Psoas muscle (tissue), 8 donors: ENCODE results near the gene SURF6. TPM values are rescaled to one million over a fixed set of nuclear protein-coding genes. Genes with fewer than 3 reads are reported as not detected.
"Not testable (repeated sequence)": the region's sequence is repeated elsewhere in the genome, so short reads cannot be mapped to it uniquely, and the experiment has no call there.

ENCODE experiments used
- ATAC-seq, 4 donors: fragments of 200-7000 bp; cut with Tn5 transposase; one replicate each; pipeline ENCODE4 v1.9.1; 2020; ENCODE audit warnings: moderate library complexity in 3 of 4, mild to moderate bottlenecking in 2 of 4
- DNase-seq, 2 donors: peaks; one replicate each; pipeline ENCODE4 v3.0.0-alpha.2; 2020
- H3K27ac ChIP-seq: fragments of 200-600 bp; one replicate; pipeline ENCODE4 v1.8.0; 2022
- H3K27me3 ChIP-seq, 3 donors: fragments of 200-600 bp in 1 of 3; one replicate each; pipeline versions ENCODE4 v1.6.1 to v1.8.0; 2013 to 2022; ENCODE audit warnings: low read length in 2 of 3, mild to moderate bottlenecking in 2 of 3, moderate library complexity in 1 of 3; ENCODE audit not compliant: insufficient read depth in 3 of 3
- H3K36me3 ChIP-seq, 2 donors: fragments of 200-600 bp in 1 of 2; one replicate each; pipeline versions ENCODE4 v1.6.1 to v1.8.0; 2013 to 2022; ENCODE audit warnings: low read depth in 1 of 2, mild to moderate bottlenecking in 1 of 2, moderate library complexity in 1 of 2; ENCODE audit not compliant: insufficient read depth in 1 of 2
- H3K4me1 ChIP-seq: fragments of 200-600 bp; one replicate; pipeline ENCODE4 v1.8.0; 2022
- H3K4me3 ChIP-seq: fragments of 200-600 bp; one replicate; pipeline ENCODE4 v1.8.0; 2022; ENCODE audit warnings: mild to moderate bottlenecking
- H3K9me3 ChIP-seq: fragments of 200-600 bp; one replicate; pipeline ENCODE4 v1.8.0; 2022
- WGBS, 3 donors: extraction: QIAGEN DNeasy Blood & Tissue Kit; methylation state at CpG; one replicate each; pipeline versions ENCODE4 v1.1.6 to v1.1.7; 2013; 5-methylcytosine and 5-hydroxymethylcytosine counted together
- intact Hi-C, 2 donors: fragments of 100-400 bp; cut with DNase I; formaldehyde crosslinking; loops; one replicate each; pipeline versions ENCODE4 v1.11.0 to v1.14.2; 2022
- polyA plus RNA-seq, 3 donors: library from polyadenylated mRNA; stranded (reverse); fragments of 200-250 nt; gene quantifications; one replicate each; pipeline ENCODE4 v1.2.3, GENCODE V29; 2013
- total RNA-seq, 4 donors: library from RNA; stranded (reverse); fragmentation: NEBNext Ultra II Directional in 2 of 4; extraction: Animal tissue kit (Norgen Biotek cat#: 25700) in 2 of 4; gene quantifications; one replicate each; pipeline versions ENCODE4 v1.2.1 to v1.2.4, GENCODE V29; 2021 to 2023
- TF ChIP-seq, protein P1 (sequence below): fragments of 200-600 bp; IDR thresholded peaks from one replicate; pipeline ENCODE4 v1.8.0; 2022; ENCODE audit warnings: antibody characterized with exemption
- donor health status: healthy with polysubstance abuse.
- donor health status: DM: no; HTN: no; CAD: no; lungs with moderate emphysema.
- donor health status: Bipolar disorder and iron deficiency.
- donor health status: healthy.
- donor health status: DM: yes; HTN: yes; CAD: no.
- donor health status: DM: no; HTN: no; CAD: no.
- donor health status: DM: no; HTN: no; CAD: no.
- donor health status: DM: yes; HTN: yes; CAD: no.

Gene SURF6
- total and polyA plus RNA-seq, 7 donors, result 11.4 to 43.0 (median 27.3) TPM

DNA sequence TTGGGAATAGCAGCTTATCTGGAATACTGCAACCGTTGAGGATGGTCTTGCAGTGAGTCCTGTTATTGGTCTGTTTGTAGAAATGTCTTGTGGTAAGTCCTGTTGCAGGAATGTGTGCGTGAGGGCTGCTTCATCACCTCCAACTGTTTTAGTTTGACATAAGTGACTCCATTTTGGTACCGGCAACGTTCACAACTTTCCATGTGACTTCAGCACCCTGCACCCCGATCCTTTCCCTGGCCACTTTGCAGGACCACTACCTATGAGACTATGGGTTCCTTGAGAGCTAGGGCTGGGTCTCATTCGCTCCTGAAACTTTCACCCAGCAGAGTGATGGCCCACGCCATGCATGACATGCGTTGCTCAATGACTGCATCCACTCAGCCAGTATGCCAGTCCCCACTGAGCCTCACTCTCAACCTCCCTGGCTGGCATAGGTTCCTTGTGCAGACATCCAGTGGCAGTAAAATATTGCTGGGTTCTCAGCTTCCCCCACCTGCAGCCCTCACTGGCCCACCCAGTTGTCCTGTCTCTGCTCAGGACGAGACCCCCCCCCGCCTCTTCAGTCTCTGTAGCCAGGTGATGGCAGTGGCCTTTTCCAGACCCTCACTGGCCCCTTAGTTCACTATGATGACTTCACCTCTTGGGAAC lies 8.0 kb downstream of the SURF6 start:
- no peak overlapping the region for H3K27ac ChIP-seq
- peaks cover 3 to 36% of the 10 kb centered on the region in 2 donors for H3K36me3 ChIP-seq
- WGBS, 3 donors, result 84 to 87% (median 86%) methylated on average over 10 of the region's 10 CpGs
- H3K27me3 ChIP-seq, result no peaks in the 10 kb centered on the region
- H3K4me1 ChIP-seq, result no peaks in the 10 kb centered on the region
- ATAC-seq (peak in 1 of 4 donors; percentile 22), DNase-seq (peak in 1 of 2 donors; percentile 34)
- no peak overlapping the region for H3K4me3 ChIP-seq
- TF ChIP-seq, protein P1, sequence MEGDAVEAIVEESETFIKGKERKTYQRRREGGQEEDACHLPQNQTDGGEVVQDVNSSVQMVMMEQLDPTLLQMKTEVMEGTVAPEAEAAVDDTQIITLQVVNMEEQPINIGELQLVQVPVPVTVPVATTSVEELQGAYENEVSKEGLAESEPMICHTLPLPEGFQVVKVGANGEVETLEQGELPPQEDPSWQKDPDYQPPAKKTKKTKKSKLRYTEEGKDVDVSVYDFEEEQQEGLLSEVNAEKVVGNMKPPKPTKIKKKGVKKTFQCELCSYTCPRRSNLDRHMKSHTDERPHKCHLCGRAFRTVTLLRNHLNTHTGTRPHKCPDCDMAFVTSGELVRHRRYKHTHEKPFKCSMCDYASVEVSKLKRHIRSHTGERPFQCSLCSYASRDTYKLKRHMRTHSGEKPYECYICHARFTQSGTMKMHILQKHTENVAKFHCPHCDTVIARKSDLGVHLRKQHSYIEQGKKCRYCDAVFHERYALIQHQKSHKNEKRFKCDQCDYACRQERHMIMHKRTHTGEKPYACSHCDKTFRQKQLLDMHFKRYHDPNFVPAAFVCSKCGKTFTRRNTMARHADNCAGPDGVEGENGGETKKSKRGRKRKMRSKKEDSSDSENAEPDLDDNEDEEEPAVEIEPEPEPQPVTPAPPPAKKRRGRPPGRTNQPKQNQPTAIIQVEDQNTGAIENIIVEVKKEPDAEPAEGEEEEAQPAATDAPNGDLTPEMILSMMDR, result no peak
- intact Hi-C loops, result no loop called here
- no peaks in the 10 kb centered on the region for H3K9me3 ChIP-seq

- ATAC-seq, result not testable (repeated sequence)
- 84 to 88% (median 88%) methylated on average over 6 of the region's 6 CpGs for WGBS, 3 donors
Observed at GRCh38 chr9:133327021-133327420, 9.0 kb downstream of the SURF6 start.

GRCh38 chr9:133323991-133324703 lies 11.8 kb downstream of the SURF6 start:
- intact Hi-C loops, result no loop called here
- ATAC-seq (no peak), DNase-seq (no peak)
- Histone ChIP-seq H3K27me3 (no peaks in the 10 kb centered on the region), H3K4me3 (no peak overlapping the region), H3K27ac (no peak overlapping the region), H3K9me3 (no peaks in the 10 kb centered on the region), H3K36me3 (no peaks in the 10 kb centered on the region), H3K4me1 (no peaks in the 10 kb centered on the region)
- 81 to 87% (median 85%) methylated on average over 13 of the region's 13 CpGs for WGBS, 3 donors
- TF ChIP-seq, protein P1, result no peak

More at GRCh38 chr9:133327021-133327420, 9.0 kb downstream of the SURF6 start:
- intact Hi-C loops, H3K4me1 ChIP-seq, DNase-seq, H3K27ac ChIP-seq, H3K4me3 ChIP-seq, H3K9me3 ChIP-seq, H3K27me3 ChIP-seq: not testable (repeated sequence)
- peaks cover 0 to 27% of the 10 kb centered on the region in 2 donors for H3K36me3 ChIP-seq

DNA sequence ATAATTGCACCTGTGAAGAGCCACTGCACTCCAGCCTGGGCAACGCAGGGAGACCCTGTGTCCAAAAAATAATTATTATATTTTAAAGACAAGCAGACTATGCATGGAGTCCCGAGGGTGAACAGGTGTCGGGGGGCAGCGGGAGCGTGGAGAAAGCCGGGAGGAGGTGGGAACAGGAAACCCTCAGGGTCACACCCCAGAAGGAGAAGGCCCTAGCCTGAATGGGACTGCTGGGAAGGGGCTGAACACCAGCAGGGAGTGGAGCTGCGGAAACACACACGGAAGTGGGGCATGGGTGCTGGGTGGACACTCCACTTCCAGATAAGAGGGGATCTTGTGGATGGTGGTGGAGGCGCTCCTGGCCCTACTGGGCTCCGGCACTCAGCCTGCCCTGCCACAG lies 12.8 kb downstream of the SURF6 start:
- DNase-seq (no peak), ATAC-seq (no peak)
- Histone ChIP-seq H3K4me3 (no peak overlapping the region), H3K9me3 (no peaks in the 10 kb centered on the region), H3K27me3 (no peaks in the 10 kb centered on the region), H3K4me1 (no peaks in the 10 kb centered on the region), H3K27ac (no peak overlapping the region), H3K36me3 (no peaks in the 10 kb centered on the region)
- intact Hi-C loops, result no loop called here
- TF ChIP-seq, protein P1, result no peak
- 65 to 75% (median 66%) methylated on average over 10 of the region's 10 CpGs for WGBS, 3 donors

DNA sequence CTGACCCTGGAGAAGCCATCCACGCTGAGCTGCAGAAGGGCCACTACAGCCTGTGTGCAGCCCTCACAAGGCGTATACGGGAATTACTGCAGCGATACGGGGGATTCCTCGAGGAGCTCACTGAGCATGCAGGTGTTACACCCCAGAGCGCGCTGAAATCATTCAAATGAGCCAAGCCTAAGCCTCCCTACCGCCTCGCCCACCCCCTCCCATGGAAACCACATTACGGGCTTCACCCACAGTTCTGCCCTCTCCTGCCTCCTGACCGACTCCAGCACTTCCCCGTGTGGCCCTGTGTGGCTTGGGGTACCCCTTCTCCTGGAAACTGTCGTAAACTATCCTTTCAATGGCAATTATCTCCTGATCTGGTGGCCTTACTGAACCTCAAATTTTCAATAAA lies 13.3 kb downstream of the SURF6 start:
- TF ChIP-seq, protein P1, result no peak
- WGBS, 3 donors, result 76 to 83% (median 78%) methylated on average over 14 of the region's 14 CpGs
- no peak for DNase-seq
- no peaks in the 10 kb centered on the region for H3K36me3 ChIP-seq
- H3K27ac ChIP-seq, result no peak overlapping the region
- intact Hi-C loops, result no loop called here
- no peak for ATAC-seq
- H3K4me3 ChIP-seq, result no peak overlapping the region
- no peaks in the 10 kb centered on the region for H3K9me3 ChIP-seq
- H3K27me3 ChIP-seq, result no peaks in the 10 kb centered on the region
- H3K4me1 ChIP-seq, result no peaks in the 10 kb centered on the region
